Endothelial cell of umbilical vein (primary cell): ENCODE results near the gene SMIM11. TPM values are rescaled to one million over a fixed set of nuclear protein-coding genes. Genes with fewer than 3 reads are reported as not detected.

Experiments used
- BruUV-seq: library from RNA; stranded (reverse); fragments of 400-500 nt; replicated peaks from 2 replicates; lab custom pipeline; 2021; lab: Mats Ljungman, UMichigan
- CTCF ChIA-PET: fragments of 300-600, 350-600 bp; sonication (Branson Sonifier 250); formaldehyde crosslinking; loops from one replicate; lab custom pipeline; 2021; ENCODE audit warnings: antibody characterized with exemption, inconsistent platforms; lab: Charles Lee
- POLR2A ChIA-PET: fragments of 300-600, 350-600 bp; sonication (Branson Sonifier 250); formaldehyde crosslinking; loops from one replicate; lab custom pipeline; 2021; ENCODE audit warnings: antibody characterized with exemption, inconsistent platforms; lab: Charles Lee
- DNase-seq: peaks from one replicate; pipeline ENCODE4 v3.0.0-alpha.2; 2011; ENCODE audit warnings: low read depth, low spot score
- FAIRE-seq: peaks from 2 replicates; lab custom pipeline; 2011; peaks lifted over from hg19 to GRCh38; lab: Jason Lieb, UNC
- H2AFZ ChIP-seq: 2 replicates; pipeline ENCODE4 v1.6.0; 2012; ENCODE audit warnings: low read depth, low read length, control low read depth, inconsistent platforms
- H3K27ac ChIP-seq: 2 replicates; pipeline ENCODE4 v1.5.1; 2011; ENCODE audit warnings: low read depth, mild to moderate bottlenecking, control low read depth, low read length, moderate library complexity; ENCODE audit not compliant: insufficient read depth
- H3K27me3 ChIP-seq, 2 experiments: 2 replicates each; pipeline versions ENCODE4 v1.6.0 to v1.6.1; 2011; ENCODE audit warnings: low read length in 2 of 2, mixed read lengths in 1 of 2; ENCODE audit not compliant: control insufficient read depth in 2 of 2, insufficient read depth in 2 of 2
- H3K36me3 ChIP-seq, 2 experiments: 2 replicates in 1 of 2; 3 replicates in 1 of 2; pipeline ENCODE4 v1.5.1; 2011; ENCODE audit warnings: low read length in 2 of 2, mild to moderate bottlenecking in 1 of 2, moderate library complexity in 1 of 2; ENCODE audit not compliant: control insufficient read depth in 2 of 2, insufficient read depth in 2 of 2; ENCODE audit errors: extremely low read depth in 1 of 2
- H3K4me1 ChIP-seq: 3 replicates; pipeline ENCODE4 v1.5.1; 2011; ENCODE audit warnings: mild to moderate bottlenecking, low read length; ENCODE audit not compliant: control insufficient read depth, insufficient read depth; ENCODE audit errors: extremely low read depth
- H3K4me2 ChIP-seq: 2 replicates; pipeline ENCODE4 v1.6.1; 2011; ENCODE audit warnings: low read length, control low read depth, mixed read lengths; ENCODE audit not compliant: insufficient read depth
- H3K4me3 ChIP-seq, 3 experiments: fragments of 200-600 bp in 1 of 3; sonication (generic), shearing (Covaris generic) in 1 of 3; replicated peaks in 1 of 3; 2 replicates each; pipeline ENCODE4 v1.5.1; 2011 to 2016; ENCODE audit warnings: control low read depth in 3 of 3, low read length in 3 of 3, mild to moderate bottlenecking in 2 of 3, inconsistent platforms in 1 of 3, low read depth in 1 of 3, moderate library complexity in 1 of 3; ENCODE audit not compliant: insufficient read depth in 1 of 3
- H3K79me2 ChIP-seq: 2 replicates; pipeline ENCODE4 v1.6.0; 2012; ENCODE audit warnings: low read length, inconsistent platforms; ENCODE audit not compliant: control insufficient read depth, insufficient read depth
- H3K9ac ChIP-seq: replicated peaks from 2 replicates; pipeline ENCODE3; 2011; ENCODE audit warnings: low read length, control low read depth; ENCODE audit not compliant: insufficient read depth; ENCODE audit errors: extremely low read depth
- H3K9me1 ChIP-seq: replicated peaks from 3 replicates; pipeline ENCODE4 v1.6.0; 2011; ENCODE audit warnings: mild to moderate bottlenecking, low read length; ENCODE audit not compliant: control insufficient read depth, insufficient read depth; ENCODE audit errors: extremely low read depth
- H3K9me3 ChIP-seq: replicated peaks from 2 replicates; pipeline ENCODE4 v1.5.1; 2012; ENCODE audit warnings: low read length, inconsistent platforms; ENCODE audit not compliant: control insufficient read depth, insufficient read depth
- H4K20me1 ChIP-seq: replicated peaks from 2 replicates; pipeline ENCODE3; 2011; ENCODE audit warnings: mild to moderate bottlenecking, low read length; ENCODE audit not compliant: control insufficient read depth, insufficient read depth; ENCODE audit errors: extremely low read depth
- EZH2 ChIP-seq: IDR thresholded peaks from 2 replicates; pipeline ENCODE4 v1.6.1; 2012; ENCODE audit warnings: borderline replicate concordance, low read depth, mild to moderate bottlenecking, moderate library complexity, low read length, inconsistent platforms; ENCODE audit not compliant: severe bottlenecking
- FOS ChIP-seq: IDR thresholded peaks from 2 replicates; pipeline ENCODE4 v1.6.1; 2011; ENCODE audit warnings: mild to moderate bottlenecking, low read length, moderate library complexity, borderline replicate concordance; ENCODE audit not compliant: insufficient read depth
- GATA2 ChIP-seq: IDR thresholded peaks from 2 replicates; pipeline ENCODE4 v1.7.0; 2011; ENCODE audit warnings: low read depth, mild to moderate bottlenecking, moderate library complexity, mixed read lengths, low read length; ENCODE audit not compliant: insufficient read length, insufficient read depth
- JUN ChIP-seq: IDR thresholded peaks from 2 replicates; pipeline ENCODE4 v1.6.1; 2011; ENCODE audit warnings: borderline replicate concordance, low read depth; ENCODE audit not compliant: insufficient read length, insufficient read depth
- MYC ChIP-seq: IDR thresholded peaks from one replicate; pipeline ENCODE4 v1.6.1; 2011; ENCODE audit warnings: mild to moderate bottlenecking, low read depth, low read length
- POLR2A ChIP-seq: IDR thresholded peaks from 2 replicates; pipeline ENCODE4 v1.6.1; 2012; ENCODE audit warnings: low read depth, mild to moderate bottlenecking, control low read depth, low read length
- POLR2AphosphoS5 ChIP-seq: IDR thresholded peaks from 2 replicates; pipeline ENCODE4 v1.6.1; 2012; ENCODE audit warnings: low read depth, mild to moderate bottlenecking, control low read depth, low read length, moderate library complexity; ENCODE audit not compliant: insufficient read depth
- dilution Hi-C: fragments of 300-500 bp; cut with MboI; formaldehyde crosslinking; loops from one replicate; pipeline ENCODE4 v1.15.0; 2019; ENCODE audit warnings: low sequenced_read_pairs; ENCODE audit not compliant: extremely low pct_ligation_motif_present
- intact Hi-C: fragments of 100-400 bp; cut with micrococcal nuclease; formaldehyde crosslinking; loops from one replicate; pipeline ENCODE4 v1.10.0; 2022
- polyA plus RNA-seq, 4 experiments: library from polyadenylated mRNA; depleted of rRNA in 3 of 4; stranded (reverse) in 3 of 4; unstranded in 1 of 4; fragments of >200 nt; gene quantifications; 2 replicates each; pipeline versions ENCODE4 v1.2.1 to v1.2.3, GENCODE V29; 2011 to 2012; ENCODE audit warnings: missing spikeins in 1 of 4
- total RNA-seq: library from RNA; stranded (reverse); gene quantifications from 2 replicates; pipeline ENCODE4 v1.2.3, GENCODE V29; 2021
- TF ChIP-seq, protein P1 (sequence below): IDR thresholded peaks from 2 replicates; pipeline ENCODE4 v1.6.1; 2011; ENCODE audit not compliant: insufficient read depth, insufficient read length
- TF ChIP-seq, protein P2 (sequence below), 2 donors: IDR thresholded peaks; 1 replicate in 1 of 2; 2 replicates in 1 of 2; pipeline ENCODE4 v1.5.1; 2011; ENCODE audit warnings: low read length in 2 of 2, mild to moderate bottlenecking in 2 of 2, moderate library complexity in 2 of 2, control low read depth in 1 of 2, inconsistent platforms in 1 of 2, low read depth in 1 of 2; ENCODE audit not compliant: insufficient read depth in 1 of 2; ENCODE audit errors: extremely low read depth in 1 of 2

SMIM11 gene
- total and polyA plus RNA-seq, 2 donors (not counting 3 experiments of a cell fraction or from before 2014, with no cell fraction given) = 1.4 to 1.5 TPM

DNA sequence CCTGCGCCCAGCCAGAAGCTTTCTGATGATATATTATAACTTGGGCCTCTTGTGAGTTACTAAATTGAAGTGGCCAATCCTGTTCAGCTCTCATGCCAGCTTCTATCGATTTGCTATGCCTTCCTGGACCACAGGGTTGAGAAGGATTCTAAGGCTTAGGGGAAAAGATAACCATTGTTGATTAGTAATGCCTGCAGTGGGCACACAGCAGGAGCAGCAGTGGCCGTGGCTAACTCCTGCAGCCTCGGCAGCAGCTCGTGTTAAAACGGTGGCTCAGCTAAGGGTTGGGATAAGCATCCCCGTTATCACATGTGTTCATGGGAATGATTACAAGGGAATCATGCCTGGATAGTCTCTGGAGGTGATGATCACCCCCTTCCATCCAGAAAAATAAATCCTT lies 32.0 kb upstream of the SMIM11 start:
- Histone ChIP-seq H3K4me1 (no peaks in the 10 kb centered on the region), H3K4me3 (no peak overlapping the region), H3K9ac (no peak overlapping the region), H3K4me2 (no peak overlapping the region), H3K36me3 (no peaks in the 10 kb centered on the region), H3K27ac (no peak overlapping the region), H4K20me1 (no peaks in the 10 kb centered on the region), H3K27me3 (peaks cover 6 to 9% of the 10 kb centered on the region in 2 experiments), H3K79me2 (no peaks in the 10 kb centered on the region), H3K9me1 (no peaks in the 10 kb centered on the region), H2AFZ (no peak overlapping the region), H3K9me3 (no peaks in the 10 kb centered on the region)
- no peak for DNase-seq
- ChIA-PET POLR2A (no interaction called here), CTCF (interaction anchor here (1.6 to 22.9 kb wide), 3 partner anchors 12 to 422 kb away, joined by 5 to 867 read pairs (median 8); no protein-coding TSS in a partner anchor)
- TF ChIP-seq MYC (no peak), EZH2 (no peak), POLR2A (no peak), GATA2 (no peak), FOS (no peak), POLR2AphosphoS5 (no peak), JUN (no peak)
- TF ChIP-seq, protein P1, sequence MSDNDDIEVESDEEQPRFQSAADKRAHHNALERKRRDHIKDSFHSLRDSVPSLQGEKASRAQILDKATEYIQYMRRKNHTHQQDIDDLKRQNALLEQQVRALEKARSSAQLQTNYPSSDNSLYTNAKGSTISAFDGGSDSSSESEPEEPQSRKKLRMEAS = no peak
- TF ChIP-seq, protein P2, sequence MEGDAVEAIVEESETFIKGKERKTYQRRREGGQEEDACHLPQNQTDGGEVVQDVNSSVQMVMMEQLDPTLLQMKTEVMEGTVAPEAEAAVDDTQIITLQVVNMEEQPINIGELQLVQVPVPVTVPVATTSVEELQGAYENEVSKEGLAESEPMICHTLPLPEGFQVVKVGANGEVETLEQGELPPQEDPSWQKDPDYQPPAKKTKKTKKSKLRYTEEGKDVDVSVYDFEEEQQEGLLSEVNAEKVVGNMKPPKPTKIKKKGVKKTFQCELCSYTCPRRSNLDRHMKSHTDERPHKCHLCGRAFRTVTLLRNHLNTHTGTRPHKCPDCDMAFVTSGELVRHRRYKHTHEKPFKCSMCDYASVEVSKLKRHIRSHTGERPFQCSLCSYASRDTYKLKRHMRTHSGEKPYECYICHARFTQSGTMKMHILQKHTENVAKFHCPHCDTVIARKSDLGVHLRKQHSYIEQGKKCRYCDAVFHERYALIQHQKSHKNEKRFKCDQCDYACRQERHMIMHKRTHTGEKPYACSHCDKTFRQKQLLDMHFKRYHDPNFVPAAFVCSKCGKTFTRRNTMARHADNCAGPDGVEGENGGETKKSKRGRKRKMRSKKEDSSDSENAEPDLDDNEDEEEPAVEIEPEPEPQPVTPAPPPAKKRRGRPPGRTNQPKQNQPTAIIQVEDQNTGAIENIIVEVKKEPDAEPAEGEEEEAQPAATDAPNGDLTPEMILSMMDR (IDR thresholded peaks at IDR 0.05; ENCODE audit: extremely low read depth in 1 of 2, insufficient read depth in 1 of 2, low read depth in 1 of 2, low read length in 2 of 2) = no peak
- no peak for FAIRE-seq
- intact Hi-C loops = no loop called here
- dilution Hi-C loops = no loop called here
- no TSS peak for BruUV-seq
